Hippocampal formation (tissue), 2 donors: Measurements from ENCODE around the gene PKHD1.
A peak's percentile ranks its signal among the peaks of the same experiment; 100 is the strongest.
"Not testable (repeated sequence)": the region's sequence is repeated elsewhere in the genome, so short reads cannot be mapped to it uniquely, and the experiment has no call there.

ENCODE experiments used
- DNase-seq, 2 donors: peaks; one replicate each; lab custom pipeline; 2025; lab: John Stamatoyannopoulos, UW

Gene PKHD1

GRCh38 chr6:51989789-51990188 lies 97.6 kb downstream of the PKHD1 start:
- DNase-seq = no peak

- no peak for DNase-seq
These were observed 100.5 kb downstream of the PKHD1 start for GRCh38 chr6:51986864-51987263.

- no peak for DNase-seq
These were observed 103.8 kb downstream of the PKHD1 start for GRCh38 chr6:51983564-51983963.

GRCh38 chr6:51982695-51983094 lies 104.7 kb downstream of the PKHD1 start:
- not testable (repeated sequence) for DNase-seq

GRCh38 chr6:51976374-51976773 lies 111.0 kb downstream of the PKHD1 start:
- no peak for DNase-seq

- DNase-seq = no peak
These were observed 114.8 kb downstream of the PKHD1 start for GRCh38 chr6:51972659-51973058.

- no peak for DNase-seq
These were observed 119.1 kb downstream of the PKHD1 start for GRCh38 chr6:51968265-51968664.

- no peak for DNase-seq
These were observed 122.1 kb downstream of the PKHD1 start for GRCh38 chr6:51965222-51965801.

GRCh38 chr6:51963980-51964379 lies 123.4 kb downstream of the PKHD1 start:
- no peak for DNase-seq

GRCh38 chr6:51962354-51962753 lies 125.1 kb downstream of the PKHD1 start:
- DNase-seq = no peak

- no peak for DNase-seq
These were observed 127.0 kb downstream of the PKHD1 start for GRCh38 chr6:51960419-51960818.

- DNase-seq = peak; percentile 18 to 33
These were observed 127.5 kb downstream of the PKHD1 start for GRCh38 chr6:51959744-51960383.

GRCh38 chr6:51954681-51955080 lies 132.7 kb downstream of the PKHD1 start:
- DNase-seq = no peak

GRCh38 chr6:51953246-51953645 lies 134.2 kb downstream of the PKHD1 start:
- no peak for DNase-seq

- DNase-seq = no peak
These were observed 135.5 kb downstream of the PKHD1 start for GRCh38 chr6:51951924-51952323.

- no peak for DNase-seq
These were observed 137.9 kb downstream of the PKHD1 start for GRCh38 chr6:51949526-51949925.

- not testable (repeated sequence) for DNase-seq
These were observed 147.7 kb downstream of the PKHD1 start for GRCh38 chr6:51939695-51940094.

- DNase-seq = no peak
These were observed 150.7 kb downstream of the PKHD1 start for GRCh38 chr6:51936531-51937290.

GRCh38 chr6:51934098-51934497 lies 153.3 kb downstream of the PKHD1 start:
- DNase-seq = no peak

GRCh38 chr6:51932956-51933355 lies 154.5 kb downstream of the PKHD1 start:
- no peak for DNase-seq

- DNase-seq = no peak
These were observed 156.8 kb downstream of the PKHD1 start for GRCh38 chr6:51930602-51931001.

GRCh38 chr6:51929934-51930574 lies 157.4 kb downstream of the PKHD1 start:
- DNase-seq = no peak

- DNase-seq = no peak
These were observed 159.1 kb downstream of the PKHD1 start for GRCh38 chr6:51928320-51928719.
